GM18868 (cell line): Measurements from ENCODE around the gene RPN2.

ENCODE experiments used
- ATAC-seq: cut with Tn5 transposase; IDR thresholded peaks from one replicate; pipeline ENCODE4 v1.9.1; 2021; ENCODE audit warnings: mild to moderate bottlenecking, moderate library complexity; ENCODE audit not compliant: unreplicated experiment

The RPN2 gene

GRCh38 chr20:37209193-37209592 is 30.1 kb downstream of the RPN2 start:
- no peak for ATAC-seq

- no peak for ATAC-seq
Measured at GRCh38 chr20:37209661-37210314, 30.7 kb downstream of the RPN2 start.

- no peak for ATAC-seq
Measured at GRCh38 chr20:37218441-37218840, 39.3 kb downstream of the RPN2 start.

DNA sequence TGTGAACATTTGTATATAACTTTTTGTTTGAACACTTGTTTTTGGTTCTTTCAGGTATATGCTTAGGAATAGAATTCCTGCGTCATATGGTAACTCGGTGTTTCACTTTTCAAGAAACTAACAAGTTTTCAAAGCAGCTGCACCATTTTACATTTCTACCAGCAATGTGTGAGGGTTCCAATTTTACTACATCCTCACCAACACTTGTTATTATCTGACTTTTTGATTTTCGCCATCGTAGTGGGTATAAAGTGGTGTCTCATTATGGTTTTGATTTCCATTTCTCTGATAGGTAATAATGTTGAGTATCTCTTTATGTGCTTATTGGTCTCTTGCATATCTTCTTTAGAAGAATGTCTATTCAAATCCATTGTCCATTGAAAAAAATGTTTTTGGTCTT is 39.8 kb downstream of the RPN2 start:
- ATAC-seq, result no peak

DNA sequence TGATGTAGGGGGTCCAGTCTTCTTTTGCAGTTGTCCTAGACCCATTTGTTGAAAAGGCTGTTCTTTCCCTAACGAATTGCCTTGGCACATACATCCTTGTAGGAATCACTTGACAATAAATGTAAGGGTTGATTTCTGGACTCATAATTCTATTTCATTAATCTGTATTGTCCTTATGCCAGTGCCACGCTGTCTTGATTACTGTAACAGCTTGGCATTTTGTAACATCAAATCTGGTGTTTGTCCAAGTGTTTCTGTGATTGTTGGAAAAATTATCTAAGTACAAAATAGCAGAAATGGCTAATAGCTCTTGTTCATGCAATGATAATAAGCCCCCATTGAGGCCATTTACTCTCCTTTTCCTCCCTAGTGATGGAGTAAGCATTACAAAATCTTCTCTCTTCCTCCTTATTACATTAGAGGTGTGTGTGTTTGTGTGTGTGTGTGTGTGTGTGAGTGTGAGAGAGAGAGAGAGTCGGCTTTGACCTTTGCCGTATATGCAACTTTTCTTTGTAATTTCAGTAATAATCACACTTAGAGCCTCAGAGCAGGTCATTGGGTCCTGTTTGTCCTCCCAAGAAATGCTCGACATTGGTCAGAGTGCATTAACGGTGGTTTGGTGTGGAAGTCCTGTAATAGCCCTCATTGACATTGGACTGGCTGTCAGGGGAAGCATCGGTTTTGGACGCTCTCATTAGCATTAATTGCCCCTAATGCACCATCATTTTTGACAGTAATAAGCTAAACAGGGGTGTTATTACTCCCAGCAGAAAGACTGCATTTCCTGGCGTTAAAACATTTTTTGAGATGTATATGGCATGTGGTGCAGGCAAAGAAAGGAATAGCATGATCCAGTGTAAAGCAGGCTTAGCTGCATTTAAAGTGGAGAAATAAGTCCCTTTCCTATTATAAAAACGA is 40.9 kb downstream of the RPN2 start:
- ATAC-seq, result no peak

DNA sequence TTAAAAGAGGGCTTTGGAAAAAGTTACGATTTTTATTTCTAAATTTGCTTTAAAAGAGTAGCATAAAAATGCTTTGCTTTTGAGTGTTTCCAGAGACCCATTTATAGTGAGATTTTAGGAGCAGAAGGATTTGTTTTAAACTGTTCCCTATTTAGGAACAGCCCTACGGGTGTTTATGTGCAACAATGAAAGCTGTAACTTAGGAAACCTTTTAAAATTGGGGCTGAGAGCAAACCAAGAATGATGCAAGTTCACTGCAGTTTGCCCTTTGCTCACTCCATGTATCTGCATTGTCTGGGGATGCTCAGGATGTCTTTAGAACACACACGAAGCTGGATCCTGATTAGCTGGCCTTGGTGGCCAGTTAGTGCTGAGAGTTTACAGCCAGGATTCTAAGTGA is 41.6 kb downstream of the RPN2 start:
- ATAC-seq, result no peak

GRCh38 chr20:37222086-37222485 is 43.0 kb downstream of the RPN2 start:
- ATAC-seq, result no peak

GRCh38 chr20:37223053-37223452 is 43.9 kb downstream of the RPN2 start:
- no peak for ATAC-seq

DNA sequence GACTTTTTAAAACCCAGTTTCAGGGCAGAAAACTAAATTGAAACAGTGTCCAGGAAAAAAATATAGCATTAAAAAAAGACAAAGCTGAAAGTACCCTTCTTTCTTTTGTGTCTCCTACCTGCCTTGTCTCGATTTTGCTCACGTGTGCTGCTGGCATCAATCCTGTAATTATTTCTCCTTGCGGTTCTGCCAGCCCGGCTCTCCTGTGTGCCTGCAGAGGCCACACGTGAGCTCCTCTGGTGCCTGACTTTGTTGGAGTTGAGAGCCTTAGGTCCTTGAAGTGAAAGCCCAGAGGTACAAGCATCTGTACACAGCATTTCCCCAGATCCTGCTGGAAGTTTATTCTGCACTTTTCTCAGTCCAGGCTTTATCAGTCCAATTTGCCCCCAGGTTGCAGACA is 46.0 kb downstream of the RPN2 start:
- no peak for ATAC-seq

DNA sequence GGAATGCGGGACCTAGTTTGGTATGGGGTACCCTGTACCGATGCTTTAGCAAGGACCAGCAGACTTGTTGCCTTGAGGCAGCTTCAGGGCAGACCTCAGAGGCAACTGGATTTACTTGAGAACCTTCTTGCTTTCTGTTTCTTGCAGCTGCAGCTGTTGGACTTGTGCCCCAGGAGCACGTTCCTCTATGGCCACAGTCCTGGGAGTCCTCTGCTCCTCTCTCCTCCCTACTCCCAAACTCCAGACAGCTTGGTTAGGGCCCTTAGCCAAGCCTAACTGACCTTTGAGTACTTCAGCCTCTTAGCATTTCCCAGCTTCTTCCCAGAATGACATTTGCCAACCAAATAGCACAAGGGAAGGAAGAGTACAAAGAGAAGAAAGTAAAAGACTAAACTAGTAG is 47.8 kb downstream of the RPN2 start:
- no peak for ATAC-seq

DNA sequence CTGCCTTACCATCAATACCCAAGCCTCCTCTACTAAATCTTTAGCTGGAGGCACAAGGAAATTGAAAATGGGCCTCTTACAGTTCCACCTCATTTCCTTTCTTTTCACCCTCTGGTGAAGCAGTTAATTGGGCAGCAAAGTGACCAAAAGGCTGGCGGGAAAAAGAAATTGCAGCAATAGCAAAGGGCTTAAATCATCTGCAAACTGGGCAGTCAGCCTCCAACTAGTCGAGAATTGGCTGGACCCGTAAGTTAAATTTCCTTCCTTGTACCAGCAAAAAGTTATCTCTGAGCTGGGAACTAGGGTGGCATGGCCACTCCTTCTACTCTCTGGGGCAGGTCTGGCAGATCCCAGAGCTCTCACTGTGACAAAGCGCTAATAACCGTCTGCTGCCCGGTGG is 49.0 kb downstream of the RPN2 start:
- ATAC-seq, result no peak

- no peak for ATAC-seq
Measured at GRCh38 chr20:37228656-37229055, 49.5 kb downstream of the RPN2 start.

DNA sequence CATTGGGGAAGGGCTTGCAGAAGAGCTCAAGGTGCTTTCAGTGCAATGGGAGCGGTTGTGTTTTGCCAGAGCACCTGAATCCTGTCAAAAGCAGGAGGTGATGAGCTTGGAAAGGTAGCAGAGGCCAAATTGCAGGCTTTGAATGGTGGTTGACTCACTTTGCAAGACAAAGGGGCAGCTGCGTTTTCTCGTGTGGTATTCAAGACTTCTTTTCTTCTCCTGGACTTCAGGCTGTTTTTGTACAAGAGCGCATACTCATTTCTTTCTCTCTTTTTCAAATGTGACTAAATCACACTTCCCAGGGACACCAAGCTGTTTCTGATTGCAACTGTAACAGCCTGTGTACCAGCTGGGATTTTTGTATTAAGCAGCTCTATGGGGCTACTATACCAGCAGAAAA is 50.2 kb downstream of the RPN2 start:
- no peak for ATAC-seq

DNA sequence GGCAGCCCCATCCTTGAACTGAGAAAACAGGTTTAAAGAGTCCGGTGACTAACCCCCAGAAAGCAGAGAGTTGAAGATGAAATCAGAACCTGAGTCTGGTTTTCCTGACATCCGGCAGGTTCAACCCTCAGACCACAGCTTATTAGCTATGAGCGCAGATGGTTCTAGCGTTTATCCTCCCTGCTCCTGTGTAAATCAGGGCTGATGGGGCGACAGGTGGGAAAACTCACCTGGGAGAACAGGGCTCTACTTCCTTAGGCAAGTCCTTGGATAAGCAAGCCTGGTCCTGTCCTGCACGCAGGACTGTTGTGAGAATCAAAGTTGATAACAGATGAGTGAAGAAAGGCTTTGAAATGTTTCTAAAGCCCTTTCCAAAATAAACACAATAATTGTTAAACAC is 51.1 kb downstream of the RPN2 start:
- ATAC-seq, result no peak

GRCh38 chr20:37231947-37232630 is 53.0 kb downstream of the RPN2 start:
- no peak for ATAC-seq

DNA sequence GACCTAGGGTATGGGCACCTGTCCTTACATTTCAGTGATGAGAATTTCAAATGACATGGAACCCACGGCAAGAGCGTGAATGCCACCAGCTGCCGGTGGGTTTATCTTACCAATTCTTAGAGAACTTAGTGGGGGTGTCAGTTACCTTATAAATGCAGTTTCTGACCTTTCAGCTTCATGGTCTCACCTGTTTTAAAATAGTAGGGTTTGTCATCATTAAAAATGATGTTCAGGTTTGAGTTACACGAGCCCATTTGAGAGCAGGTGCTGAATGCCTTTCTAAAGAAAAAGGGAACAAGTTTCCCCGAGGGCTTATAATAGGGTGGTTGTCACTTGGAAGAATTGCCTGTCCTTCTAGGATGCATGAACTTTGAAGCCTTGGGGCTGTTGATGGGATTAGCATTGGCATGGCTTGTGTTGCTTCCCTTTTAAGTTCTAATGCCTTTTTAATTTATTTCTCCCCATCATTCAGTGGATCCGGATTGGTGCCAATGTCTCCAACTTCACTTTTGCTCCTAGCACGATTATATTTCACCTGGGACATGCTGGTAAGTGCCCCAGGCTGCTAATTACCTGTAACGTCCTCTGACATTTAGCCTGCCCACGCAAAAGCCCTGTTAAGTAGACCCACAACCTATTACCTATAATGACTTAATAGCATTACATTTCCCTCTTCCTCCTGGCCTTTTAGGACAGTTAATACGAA is 54.6 kb downstream of the RPN2 start:
- ATAC-seq, result no peak

- ATAC-seq, result no peak
Measured at GRCh38 chr20:37234254-37234581, 55.1 kb downstream of the RPN2 start.

DNA sequence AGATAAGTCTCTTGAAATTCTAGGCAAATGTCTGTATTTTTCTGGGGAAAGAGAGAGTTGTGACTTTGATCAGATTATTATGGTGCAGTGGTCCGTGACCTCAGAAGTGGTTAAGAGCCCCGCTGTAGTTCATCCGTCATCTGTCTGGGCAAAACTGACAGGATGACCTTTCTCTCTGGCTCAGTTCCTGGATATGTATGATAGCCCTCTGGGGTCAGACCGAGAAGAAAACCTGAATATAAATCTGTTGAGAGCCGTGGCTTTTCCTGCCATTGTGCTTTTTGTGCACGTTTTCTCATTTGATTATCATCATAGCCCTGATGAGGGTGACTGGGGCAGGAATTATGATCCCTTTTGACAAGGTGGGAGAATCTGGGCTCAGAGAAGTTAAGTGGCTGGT is 55.9 kb downstream of the RPN2 start:
- no peak for ATAC-seq

GRCh38 chr20:37236462-37236861 is 57.3 kb downstream of the RPN2 start:
- ATAC-seq, result no peak

DNA sequence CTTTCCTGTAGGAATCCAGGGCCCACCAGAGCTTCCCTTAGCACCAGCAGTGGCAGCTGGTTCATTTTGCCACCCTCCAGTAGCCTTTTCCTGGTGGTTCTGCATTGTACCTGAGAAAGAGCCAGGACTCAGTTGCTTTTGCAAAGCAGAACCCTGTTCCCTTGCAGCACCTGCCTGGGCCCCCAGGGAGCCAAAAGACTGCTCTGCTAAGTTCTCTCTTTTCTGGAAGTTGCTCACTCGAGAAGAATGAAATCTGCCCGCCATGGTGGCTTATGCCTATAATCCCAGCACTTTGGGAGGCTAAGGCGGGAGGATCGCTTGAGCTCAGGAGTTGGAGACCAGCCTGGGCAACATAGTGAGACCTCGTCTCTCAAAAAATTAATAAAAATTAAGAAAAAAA is 58.5 kb downstream of the RPN2 start:
- no peak for ATAC-seq

DNA sequence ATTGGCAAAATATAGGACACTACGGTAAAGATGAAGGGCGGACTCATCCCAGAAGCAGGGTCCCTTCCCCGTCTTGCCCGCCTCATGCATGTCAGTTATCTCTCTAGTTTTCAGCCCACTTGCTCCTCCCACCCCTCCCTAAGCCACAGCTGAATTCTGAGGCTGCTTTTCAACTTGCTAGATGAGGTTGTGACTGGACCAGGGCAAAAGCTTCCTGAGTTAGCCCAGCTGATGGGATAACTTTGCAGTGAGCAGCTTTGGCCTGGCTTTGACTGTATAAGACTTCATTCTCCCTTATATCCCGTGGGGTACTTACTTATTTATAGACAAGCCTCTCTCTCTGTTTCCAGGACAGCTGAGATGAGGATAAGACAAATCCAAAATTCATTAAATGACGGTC is 59.3 kb downstream of the RPN2 start:
- ATAC-seq, result no peak
